ENCODE results near the gene NFKB2. TPM values are rescaled to one million over a fixed set of nuclear protein-coding genes. Genes with fewer than 3 reads are reported as not detected.

Gene NFKB2
- polyA plus RNA-seq, 1 donor from 2014 or later: 42.8 TPM

DNA sequence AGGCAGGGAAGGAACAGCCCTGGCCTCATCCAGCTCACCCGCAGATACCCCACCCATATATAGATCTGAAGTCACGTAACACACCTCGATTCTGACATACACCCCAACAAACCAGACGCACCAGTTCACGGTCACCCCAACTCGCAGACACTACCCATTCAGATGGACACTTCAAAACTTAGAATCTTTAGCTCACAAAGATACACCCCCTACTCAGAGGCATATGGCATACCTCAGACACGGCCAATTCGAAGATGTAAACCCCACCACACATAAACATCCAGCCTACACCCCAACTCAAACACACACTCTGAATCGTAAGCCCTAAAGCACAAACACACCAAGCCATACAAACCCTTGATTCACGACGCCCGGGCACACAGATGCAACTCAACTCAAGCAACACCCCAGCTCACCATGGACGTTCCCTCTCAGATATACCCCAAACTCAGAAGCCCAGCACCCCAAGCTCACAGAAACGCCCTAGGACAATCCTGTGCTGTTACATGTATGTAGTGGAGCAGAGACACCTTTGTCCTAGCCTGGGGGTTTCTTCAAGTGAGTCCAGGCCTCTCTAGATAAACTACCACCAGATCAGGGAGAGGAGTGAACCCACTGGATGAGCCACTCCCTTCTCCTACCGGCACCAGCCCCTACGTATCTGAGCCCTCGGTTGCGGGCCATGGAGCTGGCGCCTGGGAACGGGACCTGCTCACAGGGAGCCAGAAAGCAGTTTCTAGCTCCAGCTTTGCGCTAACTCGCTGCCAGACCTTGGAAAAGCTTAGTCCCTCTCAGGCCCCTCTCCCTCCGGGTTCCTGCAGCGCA, 14.3 kb downstream of the NFKB2 start:
- Mint-ChIP-seq H3K4me3 (peak overlapping the region; percentile 29 to 81 (median 71)), H3K4me1 (peaks cover 7 to 23% (median 20%) of the 10 kb centered on the region in 3 donors), H3K36me3 (peaks cover 3% of the 10 kb centered on the region), H3K27ac (peak overlapping the region; percentile 51 to 73 (median 54)), H3K27me3 (peaks cover 53% of the 10 kb centered on the region), H3K9me3 (no peaks in the 10 kb centered on the region)

DNA sequence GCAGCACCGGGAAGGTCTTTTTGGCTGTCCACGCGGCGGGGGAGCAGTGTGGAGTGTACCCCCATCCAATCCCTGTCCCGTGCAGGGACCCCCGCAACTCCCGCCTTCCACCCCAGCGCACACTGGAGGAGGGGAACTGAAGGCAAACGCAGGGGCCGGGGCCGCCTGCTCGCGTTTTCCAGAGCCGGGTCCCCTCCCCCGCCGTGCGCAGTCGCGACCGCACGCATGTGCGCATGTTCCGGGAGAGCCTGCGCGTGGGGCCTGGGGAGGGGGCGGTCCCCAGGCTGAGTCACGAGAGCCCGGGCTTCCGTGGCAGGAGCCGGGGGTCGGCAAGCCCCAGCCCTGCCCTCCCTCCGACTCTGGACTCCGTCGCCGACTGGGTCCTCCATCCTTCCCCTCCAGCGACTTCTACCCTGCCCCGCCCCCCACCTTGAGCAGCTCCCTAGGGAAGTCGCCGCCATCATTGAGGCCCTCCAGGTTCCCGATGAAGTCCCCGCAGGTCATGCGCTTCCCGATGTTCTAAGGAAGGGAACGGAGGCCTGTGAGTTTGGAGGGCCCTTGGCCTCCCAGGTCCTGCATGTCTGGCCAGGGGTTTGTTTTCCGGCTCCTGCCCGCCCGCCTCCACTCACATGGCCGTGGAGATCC, 15.0 kb downstream of the NFKB2 start:
- Mint-ChIP-seq H3K36me3 (peaks cover 3% of the 10 kb centered on the region), H3K4me3 (peak overlapping the region in 3 of 4 donors; percentile 67 to 81 (median 75)), H3K4me1 (peaks cover 7 to 23% (median 18%) of the 10 kb centered on the region in 3 donors), H3K9me3 (no peaks in the 10 kb centered on the region), H3K27me3 (peaks cover 53% of the 10 kb centered on the region), H3K27ac (no peak overlapping the region)

DNA sequence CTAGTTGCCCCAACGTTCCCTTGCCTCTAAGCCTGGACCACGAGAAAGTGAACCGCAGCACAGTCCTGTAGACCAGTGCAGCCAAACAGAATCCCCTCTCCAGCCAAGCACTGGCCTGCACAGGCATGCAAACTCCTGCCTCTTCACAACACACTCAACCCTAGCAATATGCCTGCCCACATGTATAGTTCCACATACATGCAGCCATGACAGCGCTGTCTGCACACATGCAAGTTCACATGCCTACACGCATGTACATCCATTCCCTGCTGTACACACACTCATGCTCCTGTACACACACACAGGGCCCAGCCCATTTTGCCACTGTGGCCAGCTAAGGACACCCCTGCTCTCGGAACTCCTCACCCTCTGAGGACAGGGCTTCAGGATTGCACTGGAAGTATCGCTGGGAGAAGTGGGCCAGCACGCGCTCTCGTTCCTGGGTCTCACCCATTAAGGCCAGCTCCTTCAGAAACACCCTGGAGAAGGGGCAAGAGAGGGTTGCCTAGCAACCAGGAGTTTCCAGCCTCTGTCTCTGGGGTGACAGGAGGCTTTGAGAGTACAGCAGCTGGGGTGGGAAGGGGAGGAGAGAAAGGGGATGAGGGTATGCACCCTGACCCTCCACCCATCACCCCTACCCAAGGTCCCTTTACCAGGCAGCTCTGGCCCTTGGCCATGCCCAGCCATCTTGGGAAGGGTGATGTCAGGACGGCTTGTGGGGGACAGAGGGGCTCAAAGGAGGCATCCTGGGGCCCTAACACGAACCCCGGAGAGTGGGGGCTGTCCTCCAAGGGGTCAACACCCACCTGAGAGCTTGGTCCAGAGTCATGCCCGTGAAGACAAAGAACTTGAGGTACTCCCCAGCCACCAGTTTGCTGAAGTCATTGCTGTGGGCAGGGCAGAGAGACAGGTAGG, 16.1 kb downstream of the NFKB2 start:
- H3K36me3 Mint-ChIP-seq: peaks cover 5% of the 10 kb centered on the region
- H3K9me3 Mint-ChIP-seq: no peaks in the 10 kb centered on the region
- peak overlapping the region; percentile 9 to 82 (median 62) for H3K4me3 Mint-ChIP-seq
- H3K27ac Mint-ChIP-seq: peak overlapping the region in 1 of 3 donors; percentile 72
- peaks cover 55% of the 10 kb centered on the region for H3K27me3 Mint-ChIP-seq
- H3K4me1 Mint-ChIP-seq: peaks cover 7 to 23% (median 20%) of the 10 kb centered on the region in 3 donors

DNA sequence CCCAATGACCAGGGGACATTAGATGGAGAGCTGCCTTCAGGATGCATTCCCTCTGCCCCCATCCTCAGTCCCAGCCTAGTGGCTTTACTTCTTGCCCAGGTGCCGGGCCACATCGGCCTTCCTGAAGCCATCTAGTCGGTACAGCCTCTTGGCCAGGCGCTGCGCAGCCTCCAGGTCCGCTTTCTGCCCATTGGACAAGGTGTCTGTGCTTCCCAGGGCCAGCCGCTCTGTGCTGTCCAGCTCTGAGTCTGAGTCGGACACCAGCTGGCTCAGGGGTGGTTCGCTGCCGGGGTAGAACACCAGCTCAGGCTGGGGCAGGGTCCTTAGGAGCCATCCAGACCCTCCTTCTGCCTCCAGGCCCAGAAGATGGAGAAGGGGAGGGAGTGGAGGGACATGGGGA, 16.8 kb downstream of the NFKB2 start:
- Mint-ChIP-seq H3K4me1 (peaks cover 7 to 23% (median 20%) of the 10 kb centered on the region in 3 donors), H3K27me3 (peaks cover 52% of the 10 kb centered on the region), H3K36me3 (peaks cover 5% of the 10 kb centered on the region), H3K9me3 (no peaks in the 10 kb centered on the region), H3K4me3 (peak overlapping the region in 1 of 4 donors; percentile 34), H3K27ac (peak overlapping the region in 1 of 3 donors; percentile 72)

DNA sequence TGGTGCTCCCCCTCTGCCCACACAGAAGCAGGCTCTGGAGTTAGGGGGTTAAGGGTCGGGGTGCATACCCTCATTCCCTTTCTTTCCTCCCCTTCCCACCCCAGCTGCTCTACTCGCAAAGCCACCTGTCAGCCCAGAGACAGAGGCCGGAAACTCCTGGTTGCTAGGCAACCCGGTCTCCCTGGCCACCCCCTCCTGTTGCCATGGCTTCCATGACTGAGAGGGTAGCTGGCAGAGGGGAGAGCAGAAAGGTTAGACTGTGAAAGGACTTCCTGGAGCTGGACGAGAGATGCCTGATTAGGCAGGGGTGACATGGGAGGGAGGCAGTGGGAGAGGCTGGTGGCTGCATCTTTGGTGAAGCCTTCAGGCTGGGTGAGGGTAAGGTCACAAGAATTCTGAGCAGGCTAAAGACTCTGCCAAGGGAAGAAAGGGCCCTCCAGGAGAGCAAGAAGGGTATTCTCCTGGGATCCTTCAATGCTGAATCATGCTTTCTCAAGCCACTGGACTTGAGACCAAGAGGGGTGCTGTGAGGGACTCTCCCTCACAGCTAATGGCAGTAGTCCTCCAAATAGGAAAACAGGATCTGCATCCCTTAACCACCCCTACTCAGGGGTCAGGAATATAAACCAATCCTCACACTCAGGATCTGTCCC, 17.7 kb downstream of the NFKB2 start:
- peaks cover 5% of the 10 kb centered on the region for H3K36me3 Mint-ChIP-seq
- peak overlapping the region in 1 of 4 donors; percentile 52 for H3K4me3 Mint-ChIP-seq
- peaks cover 7 to 23% (median 18%) of the 10 kb centered on the region in 3 donors for H3K4me1 Mint-ChIP-seq
- no peaks in the 10 kb centered on the region for H3K9me3 Mint-ChIP-seq
- H3K27me3 Mint-ChIP-seq: peaks cover 50% of the 10 kb centered on the region
- peak overlapping the region in 1 of 3 donors; percentile 72 for H3K27ac Mint-ChIP-seq

DNA sequence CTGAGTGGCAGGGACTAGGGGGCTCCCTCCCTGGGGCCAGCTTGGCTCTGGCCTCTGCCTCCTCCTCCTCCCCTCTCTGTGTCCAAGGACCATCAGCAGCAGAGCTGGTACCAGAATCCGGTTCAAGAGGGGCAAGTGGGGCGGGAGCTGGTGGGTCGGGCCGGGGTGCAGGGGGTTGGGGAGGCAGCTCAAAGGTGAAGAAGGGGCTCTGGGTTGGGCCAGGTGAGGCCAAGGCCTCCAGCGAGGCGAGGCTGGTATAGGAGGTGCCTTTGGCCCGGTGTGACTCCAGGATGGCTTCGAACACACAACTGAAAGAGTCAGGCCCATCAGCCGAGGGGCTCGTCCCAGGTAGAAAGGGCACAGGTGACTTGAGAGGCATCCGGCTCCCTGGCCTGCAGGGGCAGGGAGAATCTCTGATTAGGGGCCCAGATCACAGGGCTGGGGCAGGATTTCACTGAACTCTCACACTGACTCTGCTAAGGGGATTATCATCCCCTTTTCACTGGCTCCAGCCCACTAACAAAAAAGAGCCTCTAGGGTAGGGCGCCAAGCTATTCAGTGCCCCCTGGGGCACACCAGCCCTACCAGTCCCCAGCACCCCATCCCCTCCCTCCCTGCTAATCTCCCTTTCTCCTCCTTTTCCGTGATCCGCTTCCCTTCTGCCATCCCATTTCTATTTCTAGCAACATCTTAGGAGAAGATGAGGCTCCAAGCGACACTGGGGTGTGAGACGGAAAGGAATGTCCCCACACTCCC, 18.5 kb downstream of the NFKB2 start:
- Mint-ChIP-seq H3K4me1 (peaks cover 7 to 20% (median 14%) of the 10 kb centered on the region in 3 donors), H3K27me3 (peaks cover 50% of the 10 kb centered on the region), H3K36me3 (peaks cover 5% of the 10 kb centered on the region), H3K27ac (peak overlapping the region in 1 of 3 donors; percentile 49), H3K9me3 (no peaks in the 10 kb centered on the region), H3K4me3 (peak overlapping the region in 1 of 4 donors; percentile 22)

DNA sequence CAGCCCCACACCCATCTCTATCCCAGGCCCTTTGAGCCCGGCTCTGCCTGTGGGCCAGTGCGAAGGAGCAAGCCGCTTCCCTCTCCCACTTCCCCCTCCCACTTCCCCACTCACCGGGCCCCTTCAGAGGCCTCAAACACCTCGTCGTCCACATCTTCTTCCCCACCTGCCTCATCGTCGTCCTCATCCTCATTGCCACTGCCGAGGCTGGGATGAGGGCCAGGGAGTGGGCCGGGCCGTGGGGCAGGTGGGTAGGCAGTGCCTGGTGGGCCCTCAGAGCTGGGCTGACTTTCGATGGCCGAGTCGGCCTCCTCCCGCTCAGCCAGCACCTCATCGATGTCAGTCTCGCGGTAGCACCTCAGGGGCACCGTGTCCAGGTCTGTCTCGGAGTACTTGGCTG, 19.2 kb downstream of the NFKB2 start:
- H3K27me3 Mint-ChIP-seq: peaks cover 47% of the 10 kb centered on the region
- H3K36me3 Mint-ChIP-seq: peaks cover 5% of the 10 kb centered on the region
- peak overlapping the region in 1 of 4 donors; percentile 22 for H3K4me3 Mint-ChIP-seq
- H3K27ac Mint-ChIP-seq: no peak overlapping the region
- H3K4me1 Mint-ChIP-seq: peaks cover 4 to 17% (median 13%) of the 10 kb centered on the region in 3 donors
- no peaks in the 10 kb centered on the region for H3K9me3 Mint-ChIP-seq

DNA sequence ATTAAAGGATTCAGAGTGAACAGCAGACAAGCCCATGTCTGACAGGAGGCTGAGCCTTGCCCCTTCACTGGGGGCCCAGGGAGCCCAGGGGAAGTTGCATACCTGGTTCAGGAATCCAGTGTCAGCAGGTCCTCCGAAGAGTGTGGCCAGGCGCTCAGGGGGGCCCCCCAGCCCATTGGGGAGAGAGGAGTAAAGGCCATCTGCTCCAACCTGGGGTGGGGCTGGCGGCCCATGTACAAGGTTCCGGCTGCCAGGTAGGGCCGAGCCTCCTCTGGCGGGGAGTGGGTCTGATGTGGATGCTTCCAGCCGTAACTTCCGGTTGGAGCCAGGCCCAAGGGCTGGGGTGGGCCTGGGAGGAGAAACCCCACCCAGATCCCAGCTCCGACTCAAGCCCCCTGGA, 20.8 kb downstream of the NFKB2 start:
- Mint-ChIP-seq H3K9me3 (no peaks in the 10 kb centered on the region), H3K4me1 (peaks cover 10 to 18% (median 13%) of the 10 kb centered on the region in 3 donors), H3K4me3 (peak overlapping the region in 1 of 4 donors; percentile 41), H3K36me3 (peaks cover 2% of the 10 kb centered on the region), H3K27me3 (peaks cover 41% of the 10 kb centered on the region), H3K27ac (peak overlapping the region in 1 of 3 donors; percentile 84)

DNA sequence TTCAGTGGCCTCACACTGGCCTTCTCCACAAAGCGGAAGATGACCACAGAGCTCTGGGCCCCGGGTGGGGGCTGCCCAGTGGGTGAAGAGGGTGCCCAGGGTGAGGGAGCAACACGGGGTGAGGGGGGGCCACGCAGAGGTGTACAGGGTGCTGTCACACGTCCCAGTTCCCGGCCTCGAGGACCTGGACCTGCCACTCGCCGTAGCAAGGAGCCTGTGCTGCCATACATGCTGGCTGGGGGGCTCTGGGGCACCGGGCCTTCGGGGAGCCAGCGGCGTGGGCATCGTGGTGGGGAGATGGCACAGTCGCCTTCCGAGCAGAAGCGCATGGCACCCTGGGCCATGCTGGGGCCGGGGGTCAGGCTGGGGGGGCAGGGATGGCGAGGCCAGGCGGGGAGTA, 21.2 kb downstream of the NFKB2 start:
- Mint-ChIP-seq H3K27me3 (peaks cover 38% of the 10 kb centered on the region), H3K27ac (no peak overlapping the region), H3K36me3 (peaks cover 2% of the 10 kb centered on the region), H3K9me3 (no peaks in the 10 kb centered on the region), H3K4me1 (peaks cover 10 to 17% (median 12%) of the 10 kb centered on the region in 3 donors), H3K4me3 (no peak overlapping the region)

DNA sequence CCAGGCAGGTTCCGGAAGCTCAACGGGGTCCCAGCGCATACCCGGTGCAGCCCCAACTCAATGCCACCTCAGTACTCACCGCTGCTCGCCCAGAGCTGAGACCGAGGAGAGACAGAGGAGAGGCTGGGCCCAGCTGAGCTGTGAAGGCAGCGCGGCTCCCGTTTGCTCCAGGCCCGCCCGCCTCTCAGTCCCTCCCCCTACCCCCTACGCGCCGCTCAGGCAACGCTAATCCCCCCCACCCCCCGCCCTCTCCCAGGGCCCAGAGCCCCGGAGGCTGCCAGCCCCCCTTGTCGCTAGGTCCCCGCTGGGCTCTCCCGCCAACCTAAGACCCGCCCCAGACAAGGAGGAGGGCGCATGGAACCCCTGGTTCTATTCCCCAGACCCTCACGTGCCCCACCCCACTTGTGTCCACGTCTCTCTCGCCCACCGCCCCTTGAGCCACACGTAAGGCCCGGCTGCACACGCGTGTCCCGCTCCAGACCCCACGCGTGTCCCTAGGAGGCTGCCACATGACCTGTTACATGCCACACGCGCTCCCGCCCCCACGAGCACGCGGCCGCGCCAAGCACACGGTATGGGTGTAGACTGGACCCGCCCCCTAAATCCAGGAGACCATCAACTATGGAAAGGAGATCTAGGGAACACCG, 23.2 kb downstream of the NFKB2 start, which contains the start of gene PSD:
PSD (minus strand) TSS at position 164 of the 647 bp plus-strand sequence. CDS start 1,747 bp downstream, outside the sequence.
- Mint-ChIP-seq H3K4me1 (peaks cover 10 to 20% (median 12%) of the 10 kb centered on the region in 3 donors), H3K4me3 (peak within 1 kb of the TSS; percentile 48 to 99 (median 82)), H3K9me3 (no peaks in the 10 kb centered on the region), H3K27me3 (peaks cover 27% of the 10 kb centered on the region), H3K36me3 (peaks cover 2% of the 10 kb centered on the region), H3K27ac (peak within 1 kb of the TSS in 2 of 3 donors; percentile 83 to 95)

DNA sequence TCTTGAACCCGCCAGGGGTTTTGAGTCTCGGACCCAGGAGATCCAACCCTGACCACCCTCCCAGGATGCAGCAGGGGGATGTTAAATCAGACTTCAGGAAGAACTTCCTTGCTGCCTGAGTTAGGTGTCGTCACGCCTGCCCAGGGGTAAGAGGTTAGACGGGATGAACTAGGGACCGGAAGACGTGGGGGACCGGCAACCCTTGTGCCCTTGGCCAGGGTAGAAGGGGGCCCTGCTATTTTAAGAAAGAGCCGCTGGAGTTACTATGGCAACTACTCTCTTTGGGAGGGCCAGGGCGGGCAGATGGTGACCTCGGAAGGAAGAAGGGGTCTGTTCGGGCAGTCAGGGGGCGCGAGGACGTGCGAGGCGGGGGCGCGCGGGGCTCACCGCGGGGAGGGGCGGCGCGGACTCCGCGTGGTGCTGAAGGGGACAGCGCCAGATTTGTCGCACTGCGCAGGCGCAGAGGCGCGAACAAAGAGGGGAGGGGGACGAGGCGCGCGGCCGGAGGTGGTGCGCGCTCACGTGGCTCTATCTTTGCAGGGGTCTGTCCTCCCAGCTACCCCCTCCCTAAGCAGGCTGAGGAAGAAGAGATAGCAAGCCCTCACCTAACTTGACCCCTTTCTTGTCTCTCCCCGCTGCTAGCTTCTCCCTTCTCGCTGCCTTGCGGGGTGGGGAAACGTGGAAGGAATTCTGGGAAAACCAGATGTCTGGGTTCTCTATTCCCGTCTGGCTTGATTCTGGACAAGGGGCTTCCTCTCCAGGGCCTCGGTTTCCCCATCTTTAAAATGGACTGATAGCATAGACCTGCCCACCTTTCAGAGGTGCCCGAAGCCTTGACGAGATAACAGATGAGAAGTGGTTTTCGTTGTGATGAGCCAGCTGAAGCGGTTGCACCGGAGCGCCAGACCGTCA, 24.0 kb downstream of the NFKB2 start:
- Mint-ChIP-seq H3K4me3 (peak overlapping the region; percentile 68 to 99 (median 96)), H3K27ac (peak overlapping the region in 2 of 3 donors; percentile 83 to 95), H3K4me1 (peaks cover 10 to 20% (median 14%) of the 10 kb centered on the region in 3 donors), H3K27me3 (peaks cover 24% of the 10 kb centered on the region), H3K36me3 (peaks cover 2% of the 10 kb centered on the region), H3K9me3 (no peaks in the 10 kb centered on the region)

DNA sequence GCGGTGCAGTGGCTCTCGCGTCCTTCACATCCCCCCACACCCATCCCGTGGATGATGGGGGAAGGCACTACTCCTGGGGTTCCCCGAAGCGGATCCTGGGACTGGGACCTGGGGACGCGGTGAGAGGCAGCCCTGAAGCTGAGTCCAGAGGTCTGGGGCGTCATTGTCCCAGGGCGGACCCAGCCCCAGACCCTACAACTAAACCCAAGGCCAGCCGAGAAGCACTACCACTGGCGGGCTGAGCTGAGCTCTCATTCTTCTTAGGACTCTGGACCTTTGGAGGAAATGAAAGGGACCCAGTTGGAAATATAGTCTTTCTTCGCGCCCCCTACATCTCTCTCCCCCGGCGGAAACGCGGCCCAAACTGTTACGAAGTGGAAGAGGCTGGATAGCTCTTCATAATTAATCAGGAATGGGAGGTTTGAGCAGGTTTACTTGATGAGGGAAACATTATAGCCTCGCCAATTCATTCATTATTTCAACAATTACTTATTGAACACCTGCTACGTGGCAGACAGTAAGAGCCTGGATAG, 24.7 kb downstream of the NFKB2 start:
- H3K4me3 Mint-ChIP-seq: peak overlapping the region; percentile 95 to 100 (median 98)
- peaks cover 10 to 20% (median 17%) of the 10 kb centered on the region in 3 donors for H3K4me1 Mint-ChIP-seq
- peak overlapping the region; percentile 94 to 98 (median 95) for H3K27ac Mint-ChIP-seq
- peaks cover 23% of the 10 kb centered on the region for H3K27me3 Mint-ChIP-seq
- H3K36me3 Mint-ChIP-seq: peaks cover 2% of the 10 kb centered on the region
- no peaks in the 10 kb centered on the region for H3K9me3 Mint-ChIP-seq
